ENCODE measurements around the gene LYPD3. TPM values are rescaled to one million over a fixed set of nuclear protein-coding genes. Genes with fewer than 3 reads are reported as not detected.
A peak's percentile ranks its signal among the peaks of the same experiment; 100 is the strongest.

The LYPD3 gene
- total RNA-seq, 1 donor from 2014 or later = 0.89 TPM

DNA sequence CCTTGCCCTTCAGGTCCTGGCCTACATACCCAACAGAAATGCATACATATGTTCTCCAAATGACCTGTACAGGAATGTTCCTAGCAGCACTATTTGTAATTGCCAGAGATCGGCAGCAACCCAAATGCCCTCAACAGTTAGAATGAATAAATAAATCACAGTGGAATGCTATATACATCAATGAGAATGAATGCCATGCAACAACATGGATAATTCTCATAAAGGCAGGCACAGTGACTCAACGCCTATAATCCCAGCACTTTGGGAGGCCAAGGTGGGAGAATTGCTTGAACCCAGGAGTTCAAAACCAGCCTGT is 32.1 kb downstream of the LYPD3 start:
- no peak overlapping the region for H3K27ac Mint-ChIP-seq (ENCODE audit: unreplicated experiment)
- H3K4me1 Mint-ChIP-seq = no peaks in the 10 kb centered on the region
- peaks cover 23% of the 10 kb centered on the region for H3K27me3 Mint-ChIP-seq (ENCODE audit: low read depth)
- H3K36me3 Mint-ChIP-seq (ENCODE audit: low read depth) = no peaks in the 10 kb centered on the region
- TF ChIP-seq, protein P1, sequence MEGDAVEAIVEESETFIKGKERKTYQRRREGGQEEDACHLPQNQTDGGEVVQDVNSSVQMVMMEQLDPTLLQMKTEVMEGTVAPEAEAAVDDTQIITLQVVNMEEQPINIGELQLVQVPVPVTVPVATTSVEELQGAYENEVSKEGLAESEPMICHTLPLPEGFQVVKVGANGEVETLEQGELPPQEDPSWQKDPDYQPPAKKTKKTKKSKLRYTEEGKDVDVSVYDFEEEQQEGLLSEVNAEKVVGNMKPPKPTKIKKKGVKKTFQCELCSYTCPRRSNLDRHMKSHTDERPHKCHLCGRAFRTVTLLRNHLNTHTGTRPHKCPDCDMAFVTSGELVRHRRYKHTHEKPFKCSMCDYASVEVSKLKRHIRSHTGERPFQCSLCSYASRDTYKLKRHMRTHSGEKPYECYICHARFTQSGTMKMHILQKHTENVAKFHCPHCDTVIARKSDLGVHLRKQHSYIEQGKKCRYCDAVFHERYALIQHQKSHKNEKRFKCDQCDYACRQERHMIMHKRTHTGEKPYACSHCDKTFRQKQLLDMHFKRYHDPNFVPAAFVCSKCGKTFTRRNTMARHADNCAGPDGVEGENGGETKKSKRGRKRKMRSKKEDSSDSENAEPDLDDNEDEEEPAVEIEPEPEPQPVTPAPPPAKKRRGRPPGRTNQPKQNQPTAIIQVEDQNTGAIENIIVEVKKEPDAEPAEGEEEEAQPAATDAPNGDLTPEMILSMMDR (conservative IDR thresholded peaks at IDR 0.05) = no peak
- no peak for DNase-seq (ENCODE audit: low read depth, low spot score)
- no peak overlapping the region for H3K4me3 Mint-ChIP-seq
- no peaks in the 10 kb centered on the region for H3K9me3 Mint-ChIP-seq

DNA sequence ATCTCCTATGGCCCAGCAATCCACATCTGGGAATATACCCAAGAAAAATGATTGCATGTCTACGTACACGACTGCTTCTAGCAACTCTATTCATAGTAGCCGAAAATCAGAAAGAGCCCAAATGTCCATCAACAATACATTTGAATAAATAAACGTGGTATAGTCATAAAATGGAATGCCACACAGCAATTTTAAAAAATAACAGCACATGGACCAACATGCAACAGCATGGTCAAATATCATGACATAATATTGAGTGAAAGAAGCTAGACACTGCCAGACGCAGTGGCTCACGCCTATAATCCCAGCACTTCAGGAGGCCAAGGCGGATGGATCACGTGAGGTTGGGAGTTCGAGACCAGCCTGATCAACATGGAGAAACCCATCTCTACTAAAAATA is 34.4 kb downstream of the LYPD3 start:
- TF ChIP-seq, protein P1 (conservative IDR thresholded peaks at IDR 0.05) = no peak
- Mint-ChIP-seq H3K27ac (ENCODE audit: unreplicated experiment) (no peak overlapping the region), H3K9me3 (no peaks in the 10 kb centered on the region), H3K4me3 (no peak overlapping the region), H3K36me3 (ENCODE audit: low read depth) (no peaks in the 10 kb centered on the region), H3K4me1 (no peaks in the 10 kb centered on the region), H3K27me3 (ENCODE audit: low read depth) (peaks cover 15% of the 10 kb centered on the region)
- DNase-seq (ENCODE audit: low read depth, low spot score) = no peak

DNA sequence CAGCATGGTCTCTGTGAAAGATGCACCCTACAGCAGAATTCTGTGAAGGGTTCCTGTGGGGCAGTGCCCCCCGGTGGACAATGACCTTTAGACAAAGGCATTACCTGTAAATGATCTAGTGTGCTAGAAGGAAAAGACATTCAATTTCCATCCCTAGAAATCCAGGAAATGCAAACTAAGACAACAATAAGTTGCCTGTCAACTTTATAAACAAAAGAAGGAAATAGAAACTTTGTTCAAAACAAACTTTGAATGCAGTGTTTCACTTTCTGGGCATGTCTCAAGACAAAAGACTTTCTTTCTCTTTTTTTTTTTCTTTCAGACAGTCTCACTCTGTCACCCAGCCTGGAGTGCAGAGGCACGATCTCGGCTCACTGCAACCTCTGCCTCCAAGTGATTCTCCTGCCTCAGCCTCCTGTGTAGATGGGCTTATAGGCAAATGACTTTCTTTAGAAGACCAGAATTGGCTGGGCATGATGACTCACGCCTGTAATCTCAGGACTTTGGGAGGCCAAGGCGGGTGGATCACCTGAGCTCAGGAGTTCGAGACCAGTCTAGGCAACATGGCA is 35.2 kb downstream of the LYPD3 start:
- Mint-ChIP-seq H3K9me3 (no peaks in the 10 kb centered on the region), H3K27me3 (ENCODE audit: low read depth) (peaks cover 17% of the 10 kb centered on the region), H3K36me3 (ENCODE audit: low read depth) (no peaks in the 10 kb centered on the region), H3K4me1 (no peaks in the 10 kb centered on the region), H3K4me3 (no peak overlapping the region), H3K27ac (ENCODE audit: unreplicated experiment) (no peak overlapping the region)
- DNase-seq (ENCODE audit: low read depth, low spot score) = no peak
- TF ChIP-seq, protein P1 (conservative IDR thresholded peaks at IDR 0.05) = peak; percentile 30

DNA sequence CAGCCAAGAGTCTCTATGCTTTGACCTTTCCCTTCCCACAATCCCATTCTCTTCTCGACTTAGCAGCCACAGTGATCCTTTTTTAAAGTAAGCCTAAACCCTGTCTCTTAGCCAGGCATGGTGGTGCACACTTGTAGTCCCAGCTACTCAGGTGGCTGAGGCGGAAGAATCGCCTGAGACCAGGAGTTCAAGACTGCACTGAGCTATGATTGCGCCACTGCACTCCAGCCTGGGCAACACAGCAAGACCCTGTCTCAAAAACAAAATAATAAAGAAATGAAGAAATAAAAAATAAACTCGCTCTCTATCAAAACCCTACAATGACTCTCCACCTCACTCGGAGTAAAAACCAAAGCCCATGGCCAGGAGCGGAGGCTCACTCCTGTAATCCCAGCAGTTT is 36.0 kb downstream of the LYPD3 start:
- Mint-ChIP-seq H3K4me3 (no peak overlapping the region), H3K27ac (ENCODE audit: unreplicated experiment) (no peak overlapping the region), H3K9me3 (no peaks in the 10 kb centered on the region), H3K36me3 (ENCODE audit: low read depth) (no peaks in the 10 kb centered on the region), H3K27me3 (ENCODE audit: low read depth) (peaks cover 13% of the 10 kb centered on the region), H3K4me1 (no peaks in the 10 kb centered on the region)
- TF ChIP-seq, protein P1 (conservative IDR thresholded peaks at IDR 0.05) = no peak
- DNase-seq (ENCODE audit: low read depth, low spot score) = no peak

DNA sequence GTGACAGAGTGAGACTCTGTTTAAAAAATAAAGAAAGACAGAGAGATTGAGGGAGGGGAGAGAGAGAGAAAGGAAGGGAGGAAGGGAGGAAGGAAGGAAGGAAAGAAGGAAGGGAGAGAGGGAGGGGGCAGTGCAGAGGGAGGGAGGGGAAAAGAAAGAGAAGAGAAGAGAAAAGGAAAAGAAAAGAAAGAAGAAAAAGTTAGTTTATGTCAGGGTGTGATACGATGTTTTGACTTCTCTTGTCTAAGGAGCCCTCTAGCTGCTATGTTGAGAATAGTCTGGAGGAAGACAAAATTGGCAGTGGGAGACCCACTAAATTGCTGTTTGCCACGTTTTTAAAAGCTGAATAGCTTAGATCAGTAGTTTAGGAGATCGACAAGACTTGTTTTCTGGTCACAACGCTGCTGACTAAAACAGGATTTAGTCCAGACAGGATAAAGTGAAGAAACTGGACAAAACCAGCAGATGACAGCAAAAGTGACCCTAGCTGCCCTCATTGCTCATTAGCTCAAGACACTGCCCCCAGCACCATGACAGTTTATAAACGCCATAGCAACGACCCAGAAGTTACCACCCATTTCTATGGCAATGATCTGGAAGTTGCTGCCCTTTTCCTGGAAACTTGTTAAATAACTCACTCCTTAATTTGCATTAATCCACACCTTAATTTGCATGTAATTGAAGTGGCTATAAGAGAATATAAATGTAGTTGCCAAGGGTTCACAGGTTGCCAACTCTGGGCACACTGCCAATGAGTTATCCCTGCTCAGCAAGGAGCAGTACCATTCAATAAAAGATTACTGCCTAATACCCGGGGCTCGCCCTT is 39.6 kb downstream of the LYPD3 start:
- H3K4me3 Mint-ChIP-seq = no peak overlapping the region
- H3K9me3 Mint-ChIP-seq = no peaks in the 10 kb centered on the region
- TF ChIP-seq, protein P1 (conservative IDR thresholded peaks at IDR 0.05) = peak; percentile 55
- DNase-seq (ENCODE audit: low read depth, low spot score) = no peak
- H3K4me1 Mint-ChIP-seq = no peaks in the 10 kb centered on the region
- peaks cover 27% of the 10 kb centered on the region for H3K27me3 Mint-ChIP-seq (ENCODE audit: low read depth)
- no peak overlapping the region for H3K27ac Mint-ChIP-seq (ENCODE audit: unreplicated experiment)
- H3K36me3 Mint-ChIP-seq (ENCODE audit: low read depth) = no peaks in the 10 kb centered on the region
